ENCODE measurements around the gene CNNM3. TPM values are rescaled to one million over a fixed set of nuclear protein-coding genes. Genes with fewer than 3 reads are reported as not detected.

The CNNM3 gene
- total RNA-seq, 1 donor from 2014 or later: 10.6 TPM

- no peak for TF ChIP-seq CTCF (conservative IDR thresholded peaks at IDR 0.05; ENCODE audit: low read depth, low read length)
- DNase-seq (ENCODE audit: low read depth): no peak
- H3K4me3 ChIP-seq (ENCODE audit: low read depth, low read length): no peak overlapping the region
Observed at GRCh38 chr2:96841701-96842495, 25.8 kb downstream of the CNNM3 start.

GRCh38 chr2:96842600-96842999, 26.5 kb downstream of the CNNM3 start:
- no peak for DNase-seq (ENCODE audit: low read depth)
- no peak overlapping the region for H3K4me3 ChIP-seq (ENCODE audit: low read depth, low read length)
- no peak for TF ChIP-seq CTCF (conservative IDR thresholded peaks at IDR 0.05; ENCODE audit: low read depth, low read length)

- H3K4me3 ChIP-seq (ENCODE audit: low read depth, low read length): no peak within 1 kb of the TSS
- DNase-seq (ENCODE audit: low read depth): no peak
- no peak for TF ChIP-seq CTCF (conservative IDR thresholded peaks at IDR 0.05; ENCODE audit: low read depth, low read length)
Observed at GRCh38 chr2:96843538-96844268, 27.6 kb downstream of the CNNM3 start, which contains the start of gene ANKRD23. ANKRD23 (minus strand) TSS chr2:96844021; CDS start chr2:96843992, 29 bp downstream.

GRCh38 chr2:96844405-96844808, 28.3 kb downstream of the CNNM3 start:
- H3K4me3 ChIP-seq (ENCODE audit: low read depth, low read length): no peak overlapping the region
- no peak for TF ChIP-seq CTCF (conservative IDR thresholded peaks at IDR 0.05; ENCODE audit: low read depth, low read length)
- DNase-seq (ENCODE audit: low read depth): no peak

GRCh38 chr2:96846825-96847224, 30.8 kb downstream of the CNNM3 start:
- no peak overlapping the region for H3K4me3 ChIP-seq (ENCODE audit: low read depth, low read length)
- no peak for TF ChIP-seq CTCF (conservative IDR thresholded peaks at IDR 0.05; ENCODE audit: low read depth, low read length)
- no peak for DNase-seq (ENCODE audit: low read depth)

- no peak for TF ChIP-seq CTCF (conservative IDR thresholded peaks at IDR 0.05; ENCODE audit: low read depth, low read length)
- H3K4me3 ChIP-seq (ENCODE audit: low read depth, low read length): no peak overlapping the region
- no peak for DNase-seq (ENCODE audit: low read depth)
Observed at GRCh38 chr2:96847586-96847985, 31.5 kb downstream of the CNNM3 start.
